Tibial nerve (tissue), 4 donors: ENCODE results near the gene ATP11A. TPM values are rescaled to one million over a fixed set of nuclear protein-coding genes. Genes with fewer than 3 reads are reported as not detected.

ENCODE experiments used
- DNase-seq, 2 donors: peaks; one replicate each; pipeline ENCODE4 v3.0.0-alpha.2; 2019; ENCODE audit warnings: low spot score in 2 of 2
- H3K27ac ChIP-seq, 4 donors: fragments of 200-600 bp; sonication (generic) in 3 of 4; one replicate each; pipeline ENCODE4 v1.5.1; 2017 to 2019; ENCODE audit warnings: mild to moderate bottlenecking in 1 of 4
- H3K27me3 ChIP-seq, 2 donors: fragments of 200-600 bp; sonication (generic) in 1 of 2; one replicate each; pipeline versions ENCODE4 v1.5.1 to v1.6.0; 2017 to 2019
- H3K36me3 ChIP-seq, 3 donors: fragments of 200-600 bp; sonication (generic); one replicate each; pipeline ENCODE4 v1.5.1; 2018 to 2019
- H3K4me1 ChIP-seq, 4 donors: fragments of 200-600 bp; sonication (generic) in 3 of 4; one replicate each; pipeline ENCODE4 v1.5.1; 2017 to 2019
- H3K4me3 ChIP-seq, 4 donors: fragments of 200-600 bp; sonication (generic) in 3 of 4; one replicate each; pipeline ENCODE4 v1.5.1; 2017 to 2019; ENCODE audit warnings: mild to moderate bottlenecking in 1 of 4, moderate library complexity in 1 of 4
- H3K9me3 ChIP-seq, 4 donors: fragments of 200-600 bp; sonication (generic) in 3 of 4; one replicate each; pipeline ENCODE4 v1.5.1; 2017 to 2019
- EP300 ChIP-seq, 2 donors: sonication (generic); formaldehyde crosslinking; IDR thresholded peaks; one replicate each; pipeline ENCODE4 v1.6.1; 2017; ENCODE audit warnings: antibody characterized with exemption in 2 of 2, mild to moderate bottlenecking in 1 of 2
- POLR2A ChIP-seq, 2 donors: fragments of 450-650 bp; IDR thresholded peaks; one replicate each; pipeline ENCODE4 v1.6.1; 2017; ENCODE audit warnings: antibody characterized with exemption in 2 of 2, mild to moderate bottlenecking in 2 of 2, moderate library complexity in 2 of 2
- WGBS, 2 donors: methylation state at CpG; one replicate each; pipeline ENCODE4 v1.1.5; 2018; 5-methylcytosine and 5-hydroxymethylcytosine counted together
- total RNA-seq, 4 donors: library from RNA; depleted of rRNA; stranded (reverse); fragments of >200 nt; gene quantifications; one replicate each; pipeline ENCODE4 v1.1.0, GENCODE V29; 2016
- TF ChIP-seq, protein P1 (sequence below), 5 experiments: fragments of 200-600 bp in 3 of 5; fragments of 450-650 bp in 2 of 5; sonication (generic) in 3 of 5; IDR thresholded peaks; one replicate each; pipeline ENCODE4 v1.5.1; 2016 to 2019; ENCODE audit warnings: antibody characterized with exemption in 5 of 5, mild to moderate bottlenecking in 3 of 5, moderate library complexity in 2 of 5

Gene ATP11A
- total RNA-seq, 4 donors from 2014 or later: 24.7 to 61.5 (median 35.0) TPM

DNA sequence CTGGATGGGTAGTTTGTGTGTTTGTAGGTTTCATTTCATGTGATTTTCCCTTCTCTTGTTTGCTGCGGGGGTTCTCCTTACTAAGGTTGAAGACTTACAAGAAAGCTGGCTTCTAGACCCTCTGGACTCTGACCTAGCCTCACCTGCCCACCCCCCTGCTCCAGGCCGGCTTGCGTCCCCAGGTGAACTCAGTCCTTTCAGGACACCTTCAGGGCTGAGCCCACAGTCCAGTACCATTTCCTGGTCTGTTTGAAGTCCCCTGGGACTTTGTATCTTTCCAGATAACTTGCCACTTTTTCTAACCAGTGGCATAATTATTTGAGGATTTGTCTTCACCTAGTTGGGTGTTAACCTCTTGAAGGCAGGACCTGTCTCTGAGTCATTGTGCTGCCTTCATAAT lies 227.9 kb downstream of the ATP11A start:
- 94 to 98% methylated on average over 3 of the region's 3 CpGs for WGBS, 2 donors
- no peak for DNase-seq
- H3K4me1 ChIP-seq: no peaks in the 10 kb centered on the region
- no peak for TF ChIP-seq POLR2A (IDR thresholded peaks at IDR 0.05)
- TF ChIP-seq, protein P1, sequence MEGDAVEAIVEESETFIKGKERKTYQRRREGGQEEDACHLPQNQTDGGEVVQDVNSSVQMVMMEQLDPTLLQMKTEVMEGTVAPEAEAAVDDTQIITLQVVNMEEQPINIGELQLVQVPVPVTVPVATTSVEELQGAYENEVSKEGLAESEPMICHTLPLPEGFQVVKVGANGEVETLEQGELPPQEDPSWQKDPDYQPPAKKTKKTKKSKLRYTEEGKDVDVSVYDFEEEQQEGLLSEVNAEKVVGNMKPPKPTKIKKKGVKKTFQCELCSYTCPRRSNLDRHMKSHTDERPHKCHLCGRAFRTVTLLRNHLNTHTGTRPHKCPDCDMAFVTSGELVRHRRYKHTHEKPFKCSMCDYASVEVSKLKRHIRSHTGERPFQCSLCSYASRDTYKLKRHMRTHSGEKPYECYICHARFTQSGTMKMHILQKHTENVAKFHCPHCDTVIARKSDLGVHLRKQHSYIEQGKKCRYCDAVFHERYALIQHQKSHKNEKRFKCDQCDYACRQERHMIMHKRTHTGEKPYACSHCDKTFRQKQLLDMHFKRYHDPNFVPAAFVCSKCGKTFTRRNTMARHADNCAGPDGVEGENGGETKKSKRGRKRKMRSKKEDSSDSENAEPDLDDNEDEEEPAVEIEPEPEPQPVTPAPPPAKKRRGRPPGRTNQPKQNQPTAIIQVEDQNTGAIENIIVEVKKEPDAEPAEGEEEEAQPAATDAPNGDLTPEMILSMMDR (IDR thresholded peaks at IDR 0.05): no peak
- TF ChIP-seq EP300 (IDR thresholded peaks at IDR 0.05): no peak
- peaks cover 0 to 8% of the 10 kb centered on the region in 2 donors for H3K27me3 ChIP-seq
- H3K9me3 ChIP-seq: no peaks in the 10 kb centered on the region
- no peaks in the 10 kb centered on the region for H3K36me3 ChIP-seq
- no peak overlapping the region for H3K27ac ChIP-seq
- H3K4me3 ChIP-seq: no peak overlapping the region

DNA sequence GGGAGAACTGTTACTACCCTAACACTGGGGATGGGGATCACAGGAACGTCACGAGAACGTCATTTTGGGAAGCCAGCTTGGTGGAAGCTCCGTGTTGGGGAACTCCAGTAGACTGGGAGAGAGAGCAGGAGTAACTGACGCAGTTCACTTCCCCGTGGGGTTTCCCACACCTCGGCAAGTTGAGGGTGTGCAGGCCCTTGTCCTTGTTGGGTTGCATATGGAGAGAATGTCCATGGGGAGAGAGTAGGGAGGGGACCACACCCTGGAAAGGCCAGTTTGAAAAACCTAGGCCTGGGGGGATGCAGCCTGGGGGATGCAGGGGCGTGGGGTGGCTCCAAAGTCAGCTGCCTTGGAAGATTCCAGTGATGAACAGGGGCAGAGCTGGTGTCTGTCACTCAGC lies 228.4 kb downstream of the ATP11A start:
- DNase-seq: no peak

DNA sequence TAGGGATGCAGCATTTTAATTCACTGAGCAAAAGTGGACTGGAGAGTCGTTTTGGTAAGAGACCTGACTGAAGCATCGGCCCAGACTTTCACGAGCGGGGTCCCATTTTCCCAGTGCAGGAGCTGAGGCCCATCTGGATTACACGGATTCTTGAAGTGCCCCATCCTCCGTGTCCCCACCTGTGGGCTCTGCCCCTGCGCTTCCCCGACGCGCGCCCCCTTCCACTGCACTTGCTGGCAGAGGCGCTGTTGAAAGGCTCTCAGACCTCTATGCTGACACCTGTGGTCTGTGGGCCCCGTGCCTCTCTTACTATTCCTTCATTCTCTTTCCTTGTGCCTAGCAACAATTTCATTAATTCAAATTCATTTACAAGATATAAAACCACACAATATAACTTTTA lies 228.9 kb downstream of the ATP11A start:
- H3K4me3 ChIP-seq: no peak overlapping the region

More for the DNA sequence above, 228.4 kb downstream of the ATP11A start:
- TF ChIP-seq EP300 (IDR thresholded peaks at IDR 0.05) (no peak), POLR2A (IDR thresholded peaks at IDR 0.05) (no peak)
- TF ChIP-seq, protein P1 (IDR thresholded peaks at IDR 0.05): no peak
- peaks cover 0 to 8% of the 10 kb centered on the region in 2 donors for H3K27me3 ChIP-seq
- peaks cover 0 to under 1% (median 0%) of the 10 kb centered on the region in 4 donors for H3K9me3 ChIP-seq
- WGBS, 2 donors: 83 to 89% methylated on average over 8 of the region's 8 CpGs
- H3K36me3 ChIP-seq: no peaks in the 10 kb centered on the region
- H3K4me1 ChIP-seq: no peaks in the 10 kb centered on the region
- no peak overlapping the region for H3K27ac ChIP-seq
- H3K4me3 ChIP-seq: no peak overlapping the region

DNA sequence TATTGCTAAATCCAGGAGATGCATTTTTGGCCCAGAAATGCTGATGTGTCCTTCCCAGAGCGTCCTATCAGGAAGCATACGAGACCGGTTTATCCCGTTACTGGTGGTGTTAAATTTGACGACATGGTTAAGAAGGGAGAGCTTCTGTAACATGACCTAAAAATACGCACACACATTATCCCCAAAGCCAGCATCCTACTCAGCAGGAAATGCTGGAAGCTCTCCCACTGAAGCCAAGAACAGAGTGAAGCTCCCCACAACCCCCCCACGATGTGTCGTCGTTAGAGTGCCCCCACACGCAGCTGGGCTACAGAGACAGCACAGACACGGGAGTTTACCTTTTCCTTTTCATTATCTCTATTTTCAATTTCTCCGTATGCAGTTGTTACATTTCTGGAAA lies 234.1 kb downstream of the ATP11A start:
- WGBS, 2 donors: 71 to 74% methylated on average over 12 of the region's 12 CpGs

More for the DNA sequence above, 228.9 kb downstream of the ATP11A start:
- Histone ChIP-seq H3K27me3 (peaks cover 0 to 8% of the 10 kb centered on the region in 2 donors), H3K9me3 (peaks cover 0 to 5% (median 0%) of the 10 kb centered on the region in 4 donors), H3K27ac (no peak overlapping the region), H3K4me1 (no peaks in the 10 kb centered on the region), H3K36me3 (no peaks in the 10 kb centered on the region)
- 84 to 90% methylated on average over 13 of the region's 13 CpGs for WGBS, 2 donors
- no peak for DNase-seq
- TF ChIP-seq POLR2A (IDR thresholded peaks at IDR 0.05): no peak
- TF ChIP-seq, protein P1 (IDR thresholded peaks at IDR 0.05): no peak
- TF ChIP-seq EP300 (IDR thresholded peaks at IDR 0.05): no peak

DNA sequence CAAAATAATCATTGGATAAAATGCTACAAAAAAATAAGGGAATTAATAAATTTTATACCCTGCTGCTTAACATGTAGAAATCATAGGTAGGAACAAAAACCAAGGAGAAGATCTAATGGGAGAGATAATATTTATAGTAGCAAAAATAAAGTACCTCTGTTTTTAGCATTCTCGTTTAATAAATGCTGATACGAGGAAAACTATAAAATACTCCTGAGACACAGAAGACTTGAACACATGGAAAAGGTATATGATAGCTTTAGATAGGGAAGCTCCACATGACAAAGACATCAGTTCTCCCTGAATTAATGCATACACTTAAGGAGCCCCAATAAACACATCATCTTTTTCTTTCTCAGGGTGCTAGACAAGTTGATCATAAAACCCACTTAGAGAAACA lies 234.5 kb downstream of the ATP11A start:
- Histone ChIP-seq H3K9me3 (peaks cover 0 to 26% (median 0%) of the 10 kb centered on the region in 4 donors), H3K4me3 (no peak overlapping the region), H3K36me3 (no peaks in the 10 kb centered on the region), H3K27me3 (peaks cover 0 to 13% of the 10 kb centered on the region in 2 donors), H3K27ac (no peak overlapping the region), H3K4me1 (peaks cover 0 to 8% (median 3%) of the 10 kb centered on the region in 4 donors)
- no peak for TF ChIP-seq EP300 (IDR thresholded peaks at IDR 0.05)
- no peak for TF ChIP-seq POLR2A (IDR thresholded peaks at IDR 0.05)
- TF ChIP-seq, protein P1 (IDR thresholded peaks at IDR 0.05): no peak
- 69 to 73% methylated on average over 2 of the region's 2 CpGs for WGBS, 2 donors
- DNase-seq: no peak

More for the DNA sequence above, 234.1 kb downstream of the ATP11A start:
- Histone ChIP-seq H3K27me3 (peaks cover 0 to 9% of the 10 kb centered on the region in 2 donors), H3K4me3 (no peak overlapping the region), H3K27ac (no peak overlapping the region), H3K4me1 (peaks cover 0 to 4% (median 1%) of the 10 kb centered on the region in 4 donors), H3K9me3 (peaks cover 0 to 26% (median 0%) of the 10 kb centered on the region in 4 donors), H3K36me3 (no peaks in the 10 kb centered on the region)
- TF ChIP-seq EP300 (IDR thresholded peaks at IDR 0.05) (no peak), POLR2A (IDR thresholded peaks at IDR 0.05) (no peak)
- TF ChIP-seq, protein P1 (IDR thresholded peaks at IDR 0.05): no peak
- no peak for DNase-seq
